Astrocyte (in vitro differentiated cells and primary cell): ENCODE measurements around the gene PPP1R14C. TPM values are rescaled to one million over a fixed set of nuclear protein-coding genes. Genes with fewer than 3 reads are reported as not detected.

Experiments used
- DNase-seq: peaks from one replicate; pipeline ENCODE4 v3.0.0-alpha.2; 2010; ENCODE audit warnings: low read depth
- FAIRE-seq: peaks from 2 replicates; lab custom pipeline; 2011; peaks lifted over from hg19 to GRCh38; lab: Jason Lieb, UNC
- H2AFZ ChIP-seq: 2 replicates; pipeline ENCODE4 v1.6.0; 2012; ENCODE audit warnings: low read depth, low read length, inconsistent platforms
- H3K27ac ChIP-seq: 2 replicates; pipeline ENCODE4 v1.5.1; 2011; ENCODE audit warnings: low read depth, low read length, inconsistent platforms
- H3K27me3 ChIP-seq: 2 replicates; pipeline ENCODE4 v1.6.0; 2011; ENCODE audit warnings: low read length, inconsistent platforms; ENCODE audit not compliant: insufficient read depth
- H3K36me3 ChIP-seq: 2 replicates; pipeline ENCODE4 v1.5.1; 2011; ENCODE audit warnings: low read length, inconsistent platforms; ENCODE audit not compliant: insufficient read depth
- H3K4me1 ChIP-seq: 2 replicates; pipeline ENCODE4 v1.5.1; 2011; ENCODE audit warnings: low read length, inconsistent platforms; ENCODE audit not compliant: insufficient read depth
- H3K4me2 ChIP-seq: 2 replicates; pipeline ENCODE4 v1.6.0; 2012; ENCODE audit warnings: low read length, inconsistent platforms
- H3K4me3 ChIP-seq: 2 replicates; pipeline ENCODE4 v1.5.1; 2011; ENCODE audit warnings: low read depth, mild to moderate bottlenecking, low read length, inconsistent platforms; ENCODE audit not compliant: insufficient read depth
- H3K79me2 ChIP-seq: 2 replicates; pipeline ENCODE4 v1.6.0; 2012; ENCODE audit warnings: mild to moderate bottlenecking, low read length, inconsistent platforms; ENCODE audit not compliant: insufficient read depth
- H3K9ac ChIP-seq: 2 replicates; pipeline ENCODE4 v1.6.0; 2012; ENCODE audit warnings: mild to moderate bottlenecking, low read length, inconsistent platforms
- H3K9me3 ChIP-seq: 2 replicates; pipeline ENCODE4 v1.5.1; 2012; ENCODE audit warnings: low read depth, mild to moderate bottlenecking, low read length, inconsistent platforms; ENCODE audit not compliant: insufficient read depth
- H4K20me1 ChIP-seq: 2 replicates; pipeline ENCODE4 v1.6.0; 2012; ENCODE audit warnings: low read length, inconsistent platforms; ENCODE audit not compliant: insufficient read depth
- H3K27ac Mint-ChIP-seq: one replicate; pipeline ENCODE4 v1.8.0; 2021; ENCODE audit warnings: mild to moderate bottlenecking, mixed read lengths; ENCODE audit not compliant: unreplicated experiment
- H3K27me3 Mint-ChIP-seq: one replicate; pipeline ENCODE4 v1.8.0; 2021; ENCODE audit warnings: low read depth, mixed read lengths; ENCODE audit not compliant: unreplicated experiment
- H3K36me3 Mint-ChIP-seq: one replicate; pipeline ENCODE4 v1.8.0; 2021; ENCODE audit warnings: low read depth, mixed read lengths; ENCODE audit not compliant: unreplicated experiment
- H3K4me1 Mint-ChIP-seq: one replicate; pipeline ENCODE4 v1.8.0; 2021; ENCODE audit warnings: low read depth, mixed read lengths; ENCODE audit not compliant: unreplicated experiment
- H3K4me3 Mint-ChIP-seq: one replicate; pipeline ENCODE4 v1.8.0; 2021; ENCODE audit warnings: mild to moderate bottlenecking, moderate library complexity, mixed read lengths; ENCODE audit not compliant: unreplicated experiment
- H3K9me3 Mint-ChIP-seq: one replicate; pipeline ENCODE4 v1.8.0; 2021; ENCODE audit warnings: mild to moderate bottlenecking, mixed read lengths; ENCODE audit not compliant: unreplicated experiment
- CTCF ChIP-seq: IDR thresholded peaks from 2 replicates; pipeline ENCODE4 v1.5.1; 2011; ENCODE audit warnings: low read depth, mild to moderate bottlenecking, inconsistent platforms, low read length, moderate library complexity; ENCODE audit not compliant: insufficient read depth
- EZH2 ChIP-seq: IDR thresholded peaks from 2 replicates; pipeline ENCODE4 v1.6.1; 2012; ENCODE audit warnings: mild to moderate bottlenecking, low read length, inconsistent platforms; ENCODE audit not compliant: insufficient read depth
- total RNA-seq: library from RNA; stranded (reverse); gene quantifications from 2 replicates; pipeline ENCODE4 v1.2.1, GENCODE V29; 2021

Gene PPP1R14C
- total RNA-seq, 1 donor from 2014 or later = 3.9 TPM

- Histone ChIP-seq H3K4me3 (no peak overlapping the region), H3K36me3 (no peaks in the 10 kb centered on the region), H3K27me3 (no peaks in the 10 kb centered on the region), H3K27ac (no peak overlapping the region), H3K79me2 (no peaks in the 10 kb centered on the region), H3K9ac (no peak overlapping the region), H3K9me3 (no peaks in the 10 kb centered on the region), H4K20me1 (no peaks in the 10 kb centered on the region), H3K4me2 (no peak overlapping the region), H3K4me1 (peaks cover under 1% of the 10 kb centered on the region), H2AFZ (no peak overlapping the region)
- TF ChIP-seq CTCF = no peak
- TF ChIP-seq EZH2 = no peak
- H3K27me3 Mint-ChIP-seq = no peaks in the 10 kb centered on the region
- peaks cover 2% of the 10 kb centered on the region for H3K9me3 Mint-ChIP-seq
- no peak overlapping the region for H3K4me3 Mint-ChIP-seq
- DNase-seq (no peak), FAIRE-seq (no peak)
- H3K36me3 Mint-ChIP-seq = peaks cover 2% of the 10 kb centered on the region
- H3K27ac Mint-ChIP-seq = no peak overlapping the region
- peaks cover 10% of the 10 kb centered on the region for H3K4me1 Mint-ChIP-seq
These were observed 102.5 kb downstream of the PPP1R14C start for GRCh38 chr6:150245148-150245935.

DNA sequence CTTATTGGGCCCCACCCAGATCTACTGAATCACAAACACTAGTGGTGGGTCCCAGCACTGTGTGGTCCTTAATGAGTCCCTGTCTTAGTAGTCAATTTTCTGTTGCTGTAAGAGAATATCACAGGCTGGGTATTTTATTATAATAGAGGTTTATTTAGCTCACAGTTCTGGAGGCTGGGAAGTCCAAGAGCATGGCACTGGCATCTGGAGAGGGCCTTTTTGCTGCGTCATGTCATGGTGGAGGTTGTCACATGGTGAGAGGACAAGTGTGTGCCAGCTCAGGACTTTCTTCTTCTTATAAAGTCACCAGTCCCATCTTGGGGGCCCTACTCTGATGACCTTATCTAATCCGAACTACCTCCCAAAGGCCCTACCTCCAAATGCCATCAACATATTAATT is 105.0 kb downstream of the PPP1R14C start:
- peaks cover 4% of the 10 kb centered on the region for H3K36me3 Mint-ChIP-seq
- TF ChIP-seq EZH2 (no peak), CTCF (no peak)
- no peaks in the 10 kb centered on the region for H3K27me3 Mint-ChIP-seq
- peaks cover 2% of the 10 kb centered on the region for H3K9me3 Mint-ChIP-seq
- no peak for FAIRE-seq
- no peak overlapping the region for H3K4me2 ChIP-seq
- DNase-seq = no peak
- no peak overlapping the region for H3K27ac ChIP-seq
- no peak overlapping the region for H3K9ac ChIP-seq
- no peaks in the 10 kb centered on the region for H3K9me3 ChIP-seq
- H4K20me1 ChIP-seq = no peaks in the 10 kb centered on the region
- H3K4me3 Mint-ChIP-seq = no peak overlapping the region
- H3K27me3 ChIP-seq = no peaks in the 10 kb centered on the region
- H2AFZ ChIP-seq = no peak overlapping the region
- no peak overlapping the region for H3K4me3 ChIP-seq
- H3K36me3 ChIP-seq = no peaks in the 10 kb centered on the region
- H3K79me2 ChIP-seq = no peaks in the 10 kb centered on the region
- peaks cover 11% of the 10 kb centered on the region for H3K4me1 ChIP-seq
- H3K4me1 Mint-ChIP-seq = peaks cover 17% of the 10 kb centered on the region
- H3K27ac Mint-ChIP-seq = no peak overlapping the region

- Mint-ChIP-seq H3K36me3 (peaks cover 4% of the 10 kb centered on the region), H3K27me3 (no peaks in the 10 kb centered on the region), H3K9me3 (peaks cover 2% of the 10 kb centered on the region), H3K4me1 (peaks cover 22% of the 10 kb centered on the region), H3K4me3 (no peak overlapping the region), H3K27ac (no peak overlapping the region)
- Histone ChIP-seq H3K36me3 (no peaks in the 10 kb centered on the region), H4K20me1 (no peaks in the 10 kb centered on the region), H3K4me2 (no peak overlapping the region), H3K4me1 (peaks cover 16% of the 10 kb centered on the region), H3K27ac (no peak overlapping the region), H3K9me3 (no peaks in the 10 kb centered on the region), H3K4me3 (no peak overlapping the region), H3K79me2 (no peaks in the 10 kb centered on the region), H3K27me3 (no peaks in the 10 kb centered on the region), H2AFZ (no peak overlapping the region), H3K9ac (no peak overlapping the region)
- no peak for TF ChIP-seq EZH2
- no peak for TF ChIP-seq CTCF
- no peak for FAIRE-seq
- DNase-seq = no peak
These were observed 105.5 kb downstream of the PPP1R14C start for GRCh38 chr6:150248300-150248699.
